NCI-H2107 treated with DMSO at 0.1 percent for 48 hours (cell line): ENCODE data around the gene MAGI2.
"Not testable (repeated sequence)": the region's sequence is repeated elsewhere in the genome, so short reads cannot be mapped to it uniquely, and the experiment has no call there.

ENCODE experiments used
- DNase-seq: peaks from one replicate; lab custom pipeline; 2025; ENCODE audit not compliant: unreplicated experiment; lab: John Stamatoyannopoulos, UW

Gene MAGI2

DNA sequence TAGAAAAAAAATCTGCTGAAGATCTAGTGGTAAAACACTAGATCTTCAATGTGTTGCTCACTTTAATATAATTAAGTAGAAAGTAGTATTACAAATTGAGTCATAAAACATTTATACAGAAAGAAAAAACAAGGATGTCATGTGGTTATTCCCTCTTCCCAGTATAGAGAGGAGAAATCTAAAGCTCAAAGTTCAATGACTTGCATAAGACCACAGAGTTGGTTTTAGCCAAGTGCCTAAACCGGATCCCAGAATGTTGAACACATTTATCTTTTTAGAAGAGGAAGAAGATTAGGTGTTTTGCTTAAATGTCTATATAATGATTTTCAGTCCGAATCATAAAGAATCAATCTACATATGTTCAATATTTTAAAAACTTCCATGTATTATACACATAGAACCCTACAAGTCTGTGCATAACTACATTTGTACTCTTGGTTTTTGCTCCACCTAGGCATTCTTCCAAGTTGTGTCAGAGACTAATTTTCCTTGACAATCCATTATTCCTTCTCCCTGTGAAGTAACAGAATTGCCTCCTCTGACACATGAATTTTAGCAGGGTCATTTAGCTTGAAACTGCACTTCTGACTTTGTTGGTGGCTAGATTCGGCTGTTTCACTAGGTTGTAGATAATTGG is 389.2 kb downstream of the MAGI2 start:
- DNase-seq = no peak

DNA sequence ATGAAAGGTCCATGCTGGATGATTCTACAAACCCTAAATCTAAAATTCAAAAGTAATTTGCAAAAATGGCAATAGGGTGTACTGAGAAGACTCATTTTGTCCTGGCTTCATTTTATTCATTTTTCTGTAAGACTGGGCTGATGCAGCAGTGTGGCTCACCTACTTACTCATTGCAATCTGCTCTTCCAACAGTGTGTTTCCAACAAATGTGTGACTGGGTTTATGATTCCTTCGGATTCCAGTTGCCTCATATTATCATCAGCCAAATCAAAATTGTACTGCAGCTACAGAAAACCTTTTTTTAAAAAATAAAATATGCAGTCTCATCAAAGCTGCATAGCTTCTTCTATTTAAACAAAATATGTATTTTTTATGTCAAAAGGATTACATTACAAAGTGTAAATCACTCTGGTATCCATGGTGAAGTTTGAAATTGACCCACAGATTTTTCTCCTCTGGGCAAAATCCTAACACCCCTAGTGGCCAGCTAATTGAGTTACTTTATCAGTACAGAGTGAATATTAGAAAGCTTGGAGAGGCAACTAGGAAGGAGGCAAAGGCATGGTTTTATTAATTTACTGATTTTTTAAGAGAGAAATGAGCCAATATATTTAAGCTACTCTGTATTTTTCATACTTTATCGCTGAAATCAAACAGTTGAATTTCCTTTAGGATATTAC is 390.3 kb downstream of the MAGI2 start:
- no peak for DNase-seq

DNA sequence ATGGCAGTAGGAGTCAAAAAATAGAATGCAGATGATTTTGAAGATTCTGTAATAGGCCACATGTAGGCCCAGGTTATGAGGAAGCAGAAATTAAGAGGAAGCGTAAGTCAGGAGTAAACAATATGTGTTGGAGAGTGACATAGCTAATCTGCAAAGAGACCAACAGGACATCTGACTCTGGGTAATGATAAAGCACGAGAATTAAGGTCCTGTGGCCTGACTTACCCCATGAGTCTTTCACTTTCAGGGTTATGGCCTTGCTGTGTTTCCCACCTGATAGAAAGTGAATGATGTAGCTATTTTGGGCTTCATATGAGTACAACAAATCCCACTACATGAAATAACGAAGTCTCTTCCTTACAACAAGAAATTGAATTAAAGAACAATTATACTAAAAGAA is 393.0 kb downstream of the MAGI2 start:
- DNase-seq = no peak

DNA sequence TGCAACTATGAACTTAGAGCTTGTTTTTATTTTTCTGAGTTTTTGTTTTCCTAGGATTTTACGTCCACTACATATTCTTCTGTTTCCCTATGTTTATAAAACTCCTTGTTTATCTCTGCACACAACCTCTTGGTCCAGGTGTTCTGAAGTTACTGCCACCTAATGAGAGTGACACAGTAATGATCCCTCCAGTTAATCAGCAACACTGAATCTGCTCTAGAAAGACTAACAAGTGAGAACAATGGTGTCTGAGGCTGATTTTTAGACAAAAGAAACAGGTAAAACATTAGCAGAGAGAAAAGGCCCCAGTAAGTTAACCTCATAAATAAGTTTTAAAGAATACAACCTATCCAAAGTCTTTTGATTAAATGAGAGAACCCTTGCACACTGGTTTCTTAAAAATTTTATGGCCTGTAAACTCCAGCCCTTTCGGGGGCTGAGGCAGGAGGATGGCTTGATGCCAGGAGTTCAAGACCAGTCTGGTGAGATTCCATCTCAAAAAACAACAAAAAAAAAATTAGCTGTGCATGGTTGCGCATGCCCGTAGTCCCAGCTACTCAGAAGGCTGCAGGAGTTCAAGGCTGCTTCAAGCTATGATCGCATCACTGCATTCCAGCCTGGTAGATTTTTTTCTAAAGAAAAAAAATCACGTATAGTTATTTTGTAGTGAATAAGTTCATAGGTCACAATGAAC is 397.6 kb downstream of the MAGI2 start:
- DNase-seq = no peak

DNA sequence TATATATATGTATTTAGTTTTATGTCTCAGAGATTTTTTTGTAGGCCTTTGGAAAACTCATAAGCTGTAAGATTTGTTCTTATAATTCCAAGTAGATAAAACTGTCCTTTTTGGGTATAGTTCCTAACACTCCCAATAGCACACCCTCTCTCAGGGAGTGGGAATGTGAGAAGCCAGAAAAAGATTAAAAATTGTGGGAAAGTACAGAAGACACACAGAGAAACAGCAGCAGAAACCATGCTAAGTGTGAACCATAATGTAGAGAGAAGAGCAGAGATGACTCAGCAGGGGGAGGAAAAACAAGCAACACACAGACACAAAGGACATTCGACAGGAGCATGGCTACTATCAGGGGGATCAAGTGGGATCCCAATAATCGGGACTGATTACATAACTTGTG is 401.6 kb downstream of the MAGI2 start:
- no peak for DNase-seq

DNA sequence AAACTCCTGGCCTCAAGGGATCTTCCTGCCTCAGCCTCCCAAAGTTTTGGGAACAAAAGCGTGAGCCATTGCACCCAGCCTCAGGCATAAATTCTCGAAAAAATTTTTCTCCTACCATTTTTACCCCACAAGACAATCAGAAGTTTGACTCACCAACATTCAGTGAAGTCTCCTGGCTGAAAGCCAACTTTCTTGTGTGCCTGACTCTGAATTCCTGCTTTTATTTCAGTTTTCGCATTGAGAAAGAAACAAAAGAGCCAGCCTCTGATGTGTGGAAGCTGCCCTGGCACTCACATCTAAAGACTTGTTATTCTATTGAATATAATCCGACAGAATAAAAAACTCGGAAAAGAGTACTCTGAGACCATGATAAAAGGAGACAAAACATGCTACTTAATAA is 402.9 kb downstream of the MAGI2 start:
- no peak for DNase-seq

DNA sequence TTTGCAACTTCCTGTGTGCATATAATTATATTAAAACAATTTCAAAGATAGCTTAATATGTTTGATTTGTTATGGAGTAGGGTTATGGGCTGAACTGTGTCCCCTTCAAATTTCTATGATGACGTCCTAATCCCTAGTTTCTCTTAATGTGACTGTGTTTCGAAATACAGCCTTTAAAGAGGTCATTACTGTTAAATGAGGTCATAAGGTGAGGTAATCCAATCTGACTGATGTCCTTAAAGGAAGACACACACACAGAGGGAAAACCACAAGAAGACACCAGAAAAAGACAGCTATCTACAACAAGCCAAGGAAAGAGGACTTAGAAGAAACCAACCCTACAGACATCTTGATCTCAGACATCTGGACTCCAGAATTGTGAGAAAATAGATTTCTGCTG is 407.4 kb downstream of the MAGI2 start:
- DNase-seq = no peak

DNA sequence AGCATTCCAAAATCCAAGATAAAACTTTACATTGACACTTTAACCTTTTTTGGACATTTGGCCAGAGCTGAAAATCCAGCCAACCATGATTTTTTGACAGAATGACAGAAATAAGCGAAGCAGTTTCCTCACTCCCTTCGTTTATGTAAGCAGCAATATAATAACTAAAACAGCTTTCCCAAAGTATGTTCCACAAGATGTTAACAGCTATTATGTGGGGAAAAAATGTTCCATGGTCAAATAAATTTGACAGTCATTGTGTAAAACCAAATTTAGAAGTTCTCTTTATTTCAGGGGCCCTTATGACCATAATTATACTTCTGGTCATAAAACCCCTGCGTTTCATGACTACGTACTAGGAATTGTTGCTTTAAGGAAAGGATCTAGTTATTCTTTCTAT is 416.5 kb downstream of the MAGI2 start:
- DNase-seq = no peak

DNA sequence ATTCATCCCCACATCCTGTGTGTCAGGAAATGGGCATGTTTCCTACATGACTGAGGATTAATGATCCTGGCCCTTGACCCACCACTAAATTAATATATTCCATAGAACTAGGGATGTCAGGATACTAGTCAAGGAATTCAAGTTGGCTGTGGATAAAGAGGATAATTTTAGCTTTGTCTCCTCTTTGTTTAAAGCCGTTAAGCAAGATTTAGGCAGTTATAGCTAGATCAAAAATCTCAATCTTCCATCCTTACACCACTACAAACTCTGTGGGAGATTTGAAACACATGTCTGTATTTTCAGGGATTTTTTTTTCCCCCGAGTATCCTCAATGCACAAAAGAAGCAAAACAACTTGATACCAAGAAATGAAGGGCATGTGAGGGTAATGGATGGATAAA is 417.1 kb downstream of the MAGI2 start:
- no peak for DNase-seq

DNA sequence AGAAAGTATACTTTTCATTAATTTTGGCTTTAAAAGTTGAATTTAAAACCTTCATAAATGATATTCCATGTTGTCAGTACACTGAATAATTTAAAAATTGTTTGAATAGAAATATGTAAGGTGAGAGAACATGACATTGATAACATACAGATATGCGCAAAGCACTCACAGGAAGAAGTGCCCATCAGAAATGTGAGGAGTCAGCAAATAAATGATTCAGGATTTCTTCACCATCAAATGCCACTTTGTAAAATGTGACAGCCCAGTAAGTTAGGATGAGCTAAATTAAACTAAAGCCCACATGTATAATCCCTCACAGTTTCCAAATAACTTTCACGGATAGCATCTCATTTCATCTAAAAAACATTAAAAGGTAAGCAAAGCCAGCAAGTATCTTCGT is 417.6 kb downstream of the MAGI2 start:
- no peak for DNase-seq

DNA sequence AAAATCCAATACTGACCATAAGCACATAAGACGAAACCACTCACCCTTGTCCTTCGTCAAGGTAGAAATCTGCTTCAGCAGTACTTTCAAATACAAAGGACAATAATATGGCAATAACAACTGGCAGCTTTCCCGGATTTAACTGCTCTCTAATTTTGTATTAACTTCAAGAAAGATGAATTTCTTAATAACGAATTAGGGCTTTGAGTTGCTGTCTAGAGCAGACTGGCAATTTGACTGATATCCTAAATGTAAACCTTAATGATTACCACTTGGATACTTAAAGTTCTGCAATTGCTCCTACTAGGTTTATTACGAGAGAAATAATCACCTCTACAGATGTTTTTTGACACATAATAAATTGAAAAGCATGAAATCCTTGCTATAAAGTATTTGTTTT is 418.7 kb downstream of the MAGI2 start:
- DNase-seq = no peak

DNA sequence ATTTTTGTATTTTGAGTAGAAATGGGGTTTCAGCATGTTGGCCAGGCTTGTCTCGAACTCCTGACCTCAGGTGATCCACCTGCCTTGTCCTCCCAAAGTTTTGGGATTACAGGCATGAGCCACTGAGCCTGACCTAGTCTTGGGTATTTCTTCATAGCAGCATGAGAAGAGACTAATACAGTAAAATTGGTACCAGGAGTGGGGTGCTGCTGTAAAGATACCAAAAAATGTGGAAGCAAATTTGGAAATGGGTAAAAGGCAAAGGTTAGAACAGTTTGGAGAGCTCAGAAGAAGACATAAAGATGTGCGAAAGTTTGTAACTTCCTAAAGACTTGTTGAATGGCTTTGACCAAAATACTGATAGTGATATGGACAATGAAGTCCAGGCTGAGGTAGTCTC is 433.8 kb downstream of the MAGI2 start:
- DNase-seq = not testable (repeated sequence)

DNA sequence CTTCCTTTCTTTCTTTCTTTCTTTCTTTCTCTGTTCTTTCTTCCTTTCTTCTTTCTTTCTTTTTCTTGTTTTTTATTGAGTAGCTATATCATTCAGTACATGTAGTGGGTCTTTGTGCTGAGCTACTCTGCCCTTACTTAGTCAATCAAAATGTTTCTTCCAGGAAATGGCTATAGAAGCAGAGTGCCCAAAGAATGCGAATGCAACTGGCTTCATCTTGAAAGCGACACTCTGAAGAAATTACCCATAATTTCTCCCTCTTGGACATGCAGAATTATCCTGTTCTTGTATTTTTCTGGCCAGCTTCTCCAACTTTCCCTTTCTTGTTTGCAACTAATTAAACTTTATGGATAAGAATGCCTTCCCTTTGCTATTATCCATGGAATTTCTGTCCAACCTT is 441.5 kb downstream of the MAGI2 start:
- DNase-seq = no peak

DNA sequence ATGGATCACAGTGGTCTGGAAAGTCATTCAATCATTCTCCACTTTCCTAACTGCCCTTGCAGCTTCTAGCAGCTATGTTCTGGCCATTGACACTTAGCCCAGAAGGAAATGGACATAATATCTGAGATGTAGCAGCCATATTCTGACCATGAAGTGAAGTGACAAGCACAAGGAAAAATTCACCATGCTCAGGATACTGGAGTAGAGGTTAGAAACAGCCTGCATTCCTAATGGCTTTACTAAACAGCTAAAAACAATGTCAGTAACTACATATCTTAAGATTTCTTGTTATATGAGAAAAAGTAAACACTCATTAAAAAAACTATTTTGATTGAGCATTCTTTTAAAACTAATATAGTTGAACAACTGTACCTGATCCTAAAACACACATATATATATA is 443.8 kb downstream of the MAGI2 start:
- no peak for DNase-seq

DNA sequence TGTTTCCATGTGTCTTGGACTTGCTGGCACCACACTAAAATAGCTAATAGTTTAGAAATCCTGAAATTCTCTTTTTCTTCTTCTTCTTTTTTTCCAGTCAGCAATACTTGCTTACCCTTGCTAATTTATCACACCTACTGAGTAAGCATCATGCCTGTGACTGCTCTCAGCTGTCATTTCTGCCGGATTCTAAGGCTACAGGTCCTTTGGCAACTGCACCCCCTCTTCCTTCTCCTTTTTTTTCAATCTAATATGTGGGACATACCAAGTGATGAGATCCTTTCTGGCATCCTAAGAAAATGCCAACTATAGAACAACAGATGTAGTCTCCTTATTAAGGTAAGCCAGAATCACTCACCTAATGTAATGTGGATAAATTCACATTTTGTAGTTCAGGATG is 444.7 kb downstream of the MAGI2 start:
- no peak for DNase-seq

DNA sequence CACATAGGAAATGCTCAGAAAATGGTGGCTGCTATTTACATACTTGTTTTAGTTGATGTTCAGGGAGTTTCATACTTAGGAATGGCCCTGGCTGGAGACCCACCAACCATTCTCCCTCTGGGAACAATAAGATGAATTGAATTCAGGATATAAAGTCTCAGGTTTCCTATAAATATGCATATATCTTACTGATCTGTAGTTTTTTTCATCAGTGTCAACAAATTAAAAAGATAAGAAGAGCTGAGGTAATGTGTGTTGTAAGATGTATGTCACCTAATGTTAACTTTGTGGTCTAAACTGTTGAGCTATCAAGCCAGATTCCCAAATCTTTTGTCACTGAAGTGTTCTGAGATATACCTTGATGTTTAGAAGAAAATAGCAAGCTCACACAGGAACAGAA is 457.5 kb downstream of the MAGI2 start:
- no peak for DNase-seq

DNA sequence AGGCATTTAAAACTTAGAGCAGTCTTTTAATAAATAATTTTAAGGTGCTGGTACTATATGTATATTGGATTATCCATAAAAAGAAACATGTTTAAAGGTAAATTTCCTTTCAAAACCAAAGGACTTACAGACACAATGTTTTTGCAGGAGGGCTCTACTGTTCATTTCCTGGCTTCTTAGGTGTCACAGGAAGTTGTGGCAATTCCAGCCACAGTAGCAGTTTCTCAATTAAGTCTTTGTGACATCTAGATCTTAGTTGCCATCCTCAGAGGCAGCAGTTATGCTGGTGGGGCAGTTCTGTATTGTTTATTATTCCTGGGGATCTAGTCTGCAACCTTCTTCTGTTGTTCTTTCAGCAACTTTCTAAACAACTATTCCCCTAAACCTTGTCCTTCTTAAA is 460.1 kb downstream of the MAGI2 start:
- no peak for DNase-seq

DNA sequence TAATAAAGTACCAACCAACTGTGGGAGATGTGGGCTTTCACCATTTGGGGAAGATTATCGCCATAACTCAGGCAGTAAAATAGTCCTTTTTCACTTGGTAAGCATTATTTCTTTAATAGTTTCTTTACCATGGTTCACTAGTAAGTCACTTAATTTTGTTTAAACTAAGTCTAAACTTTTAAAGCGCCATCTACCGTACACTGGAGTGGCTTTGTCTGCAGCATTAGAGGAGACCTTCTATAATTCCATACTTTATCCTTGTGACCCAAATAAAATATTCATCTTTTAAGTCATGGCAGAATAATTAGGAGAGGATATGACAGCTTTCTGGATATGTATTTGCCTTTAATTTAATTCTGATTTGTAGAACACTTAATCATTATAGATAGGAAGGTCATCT is 468.0 kb downstream of the MAGI2 start:
- no peak for DNase-seq

DNA sequence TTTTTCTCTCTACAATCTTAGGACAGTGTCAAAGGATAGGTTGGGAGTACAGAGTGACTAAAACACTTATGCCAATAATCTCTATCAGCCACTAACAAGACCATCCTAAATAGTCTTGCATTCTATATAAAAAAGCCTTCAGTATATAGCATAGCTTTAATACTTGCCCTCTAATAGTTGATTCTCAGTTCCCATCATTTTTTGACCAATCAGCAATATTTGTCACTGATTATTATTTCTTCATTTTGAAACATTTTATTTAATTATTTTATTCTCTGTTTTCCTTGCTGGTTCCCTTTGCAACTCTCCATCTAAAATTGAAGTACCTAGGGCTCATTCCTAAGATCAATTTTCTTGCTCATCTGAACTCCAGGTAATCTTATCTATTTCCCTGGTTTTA is 470.0 kb downstream of the MAGI2 start:
- no peak for DNase-seq

DNA sequence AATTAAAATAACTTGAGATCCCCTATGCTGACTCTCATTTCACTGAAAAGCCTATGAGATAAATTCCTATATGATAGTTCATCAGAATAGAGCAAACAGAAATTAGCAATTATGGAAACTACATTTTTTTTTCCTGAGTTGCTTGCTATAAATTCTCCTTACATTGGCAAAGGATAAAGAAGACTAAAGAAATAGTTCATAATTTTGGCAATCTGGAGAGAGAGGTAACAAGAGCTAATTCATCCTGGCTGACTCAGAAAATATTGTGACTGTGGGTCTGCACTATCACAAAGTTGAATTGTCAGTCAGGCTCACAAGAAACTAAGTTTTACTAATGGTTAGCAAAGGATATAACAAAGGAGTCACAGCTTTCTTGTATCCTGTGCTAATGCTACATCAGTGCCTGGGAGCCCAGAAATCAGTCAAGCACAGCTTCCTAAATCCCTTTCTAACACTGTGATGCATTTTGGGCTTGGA is 483.0 kb downstream of the MAGI2 start:
- DNase-seq = no peak

DNA sequence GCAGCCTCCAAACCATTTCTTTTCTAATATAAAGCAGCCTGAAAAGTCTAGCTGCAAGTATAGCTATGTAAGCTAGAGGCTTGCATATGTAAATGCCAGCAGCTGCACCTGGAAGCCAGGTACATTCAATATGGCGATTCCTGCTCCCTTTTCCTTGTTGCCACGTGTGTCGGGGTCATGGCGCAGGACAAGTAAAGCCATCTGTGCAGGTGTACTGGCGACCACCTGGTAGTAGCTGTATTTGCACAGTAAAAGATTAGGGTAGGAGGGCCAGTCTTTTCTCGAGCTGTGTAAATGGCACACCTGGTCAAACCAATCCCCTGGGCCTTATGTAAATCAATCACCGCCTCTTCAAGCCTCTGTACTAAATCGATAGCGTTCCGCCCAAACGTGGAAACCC is 484.5 kb downstream of the MAGI2 start:
- DNase-seq = no peak

DNA sequence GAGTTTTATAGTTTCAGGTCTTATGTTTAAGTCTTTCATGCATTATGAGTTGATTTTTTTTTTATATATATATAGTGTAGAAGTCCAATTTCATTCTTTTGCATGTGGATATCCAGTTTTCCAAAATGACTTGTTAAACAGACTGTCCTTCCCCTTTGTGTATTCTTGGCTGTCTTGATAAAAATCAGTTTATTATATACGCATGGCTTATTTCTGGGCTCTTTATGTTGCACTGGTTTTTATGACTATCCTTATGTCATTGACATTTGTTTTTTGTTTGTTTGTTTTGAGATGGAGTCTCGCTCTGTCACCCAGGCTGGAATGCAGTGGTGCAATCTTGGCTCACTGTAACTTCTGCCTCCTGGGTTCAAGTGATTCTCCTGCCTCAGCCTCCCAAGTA is 485.9 kb downstream of the MAGI2 start:
- DNase-seq = not testable (repeated sequence)
